Raji (cell line): ENCODE data around the gene LRCH1.

ENCODE experiments used
- POLR2A ChIP-seq: IDR thresholded peaks from 2 replicates; pipeline ENCODE4 v1.6.1; 2011; ENCODE audit warnings: low read depth, low read length, control low read depth; ENCODE audit not compliant: insufficient read depth

Gene LRCH1

GRCh38 chr13:46529216-46529919 is 23.6 kb upstream of the LRCH1 start:
- TF ChIP-seq POLR2A = no peak

GRCh38 chr13:46530084-46530935 is 22.7 kb upstream of the LRCH1 start:
- TF ChIP-seq POLR2A = no peak

- no peak for TF ChIP-seq POLR2A
Measured at GRCh38 chr13:46531953-46532352, 21.0 kb upstream of the LRCH1 start.

GRCh38 chr13:46535002-46535401 is 18.0 kb upstream of the LRCH1 start:
- TF ChIP-seq POLR2A = no peak

- no peak for TF ChIP-seq POLR2A
Measured at GRCh38 chr13:46535825-46536224, 17.1 kb upstream of the LRCH1 start.

GRCh38 chr13:46536341-46536740 is 16.6 kb upstream of the LRCH1 start:
- TF ChIP-seq POLR2A = no peak

- TF ChIP-seq POLR2A = no peak
Measured at GRCh38 chr13:46539231-46539630, 13.7 kb upstream of the LRCH1 start.

- no peak for TF ChIP-seq POLR2A
Measured at GRCh38 chr13:46541210-46541609, 11.8 kb upstream of the LRCH1 start.

- TF ChIP-seq POLR2A = no peak
Measured at GRCh38 chr13:46542833-46543232, 10.1 kb upstream of the LRCH1 start.

GRCh38 chr13:46543287-46543686 is 9.7 kb upstream of the LRCH1 start:
- no peak for TF ChIP-seq POLR2A

GRCh38 chr13:46544208-46544607 is 8.8 kb upstream of the LRCH1 start:
- TF ChIP-seq POLR2A = no peak

- TF ChIP-seq POLR2A = no peak
Measured at GRCh38 chr13:46544811-46545210, 8.2 kb upstream of the LRCH1 start.

GRCh38 chr13:46546084-46546768 is 6.7 kb upstream of the LRCH1 start:
- no peak for TF ChIP-seq POLR2A

GRCh38 chr13:46550822-46551221 is 2.1 kb upstream of the LRCH1 start:
- TF ChIP-seq POLR2A = no peak

GRCh38 chr13:46551410-46552302 is 1.3 kb upstream of the LRCH1 start:
- TF ChIP-seq POLR2A = no peak

GRCh38 chr13:46552303-46552682 is 677 bp upstream of the LRCH1 start:
- no peak for TF ChIP-seq POLR2A

- TF ChIP-seq POLR2A = no peak
Measured at GRCh38 chr13:46553521-46553885, 533 bp downstream of the LRCH1 start.
